ENCODE measurements around the gene CORO7. TPM values are rescaled to one million over a fixed set of nuclear protein-coding genes. Genes with fewer than 3 reads are reported as not detected.

The CORO7 gene
- total RNA-seq, 1 experiment from 2014 or later, result 18.9 TPM

DNA sequence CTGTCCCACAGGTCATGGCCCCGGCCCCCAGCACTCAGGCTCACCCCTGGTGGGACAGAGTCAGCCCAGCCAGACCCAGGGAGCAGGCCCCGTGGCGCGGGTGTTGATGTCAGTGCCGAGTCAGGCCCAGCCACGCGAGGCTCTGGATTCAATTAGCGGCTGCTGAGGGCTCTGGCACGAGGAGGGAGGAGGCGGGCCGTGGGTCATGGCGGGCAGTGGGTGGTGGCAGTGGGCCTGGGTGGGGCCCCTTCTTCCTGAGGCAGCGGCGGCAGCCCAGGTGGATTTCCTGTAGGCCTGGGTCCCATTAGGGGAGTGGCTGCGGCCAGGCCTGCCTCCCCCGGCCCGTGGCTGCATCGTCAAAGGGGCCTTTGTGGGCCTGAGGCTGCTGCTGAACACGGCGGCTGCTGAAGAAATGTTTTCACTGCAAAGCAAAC is 31.9 kb downstream of the CORO7 start:
- no peak for DNase-seq (ENCODE audit: low read depth)

DNA sequence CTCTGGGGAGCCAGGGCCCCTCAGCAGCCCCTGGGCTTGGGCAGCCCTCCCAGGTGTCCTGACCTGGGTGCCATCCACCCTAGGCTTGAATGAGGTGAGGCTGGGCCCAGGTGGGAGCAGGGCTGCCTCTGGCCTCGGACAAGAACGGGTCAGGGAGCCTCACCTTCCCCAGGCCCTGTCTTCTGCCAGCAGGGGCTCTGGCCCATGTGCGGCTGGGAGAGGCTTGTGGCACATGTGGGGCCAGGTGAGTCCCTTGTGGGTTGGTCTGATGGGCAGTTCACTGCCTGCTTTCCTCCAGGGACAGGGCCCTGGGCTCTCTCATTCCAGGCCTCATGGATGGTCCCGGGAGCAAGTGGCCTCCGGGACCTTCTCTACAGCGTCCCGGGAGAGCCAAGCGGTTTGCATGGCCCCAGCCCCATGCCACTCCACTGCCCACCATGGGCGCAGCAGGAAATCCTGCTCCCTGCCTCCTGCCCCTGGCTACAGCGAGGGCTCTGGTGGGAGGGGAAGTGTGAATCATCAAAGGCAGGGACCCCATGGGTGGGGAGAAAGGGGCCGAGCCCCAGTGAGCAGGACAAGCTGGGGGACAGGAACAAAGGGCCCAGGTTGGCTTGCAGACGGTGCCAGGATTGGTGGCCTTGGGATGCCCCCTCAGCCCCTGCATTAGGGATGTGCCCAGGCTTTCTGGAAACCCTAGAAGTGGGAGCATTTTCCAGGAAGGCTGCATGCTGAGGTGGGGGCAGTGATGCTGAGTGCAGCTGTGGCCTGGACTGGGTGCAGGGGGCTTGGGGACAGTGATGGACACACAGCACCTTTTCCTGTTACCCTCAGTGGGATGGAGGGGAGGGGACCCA is 32.6 kb downstream of the CORO7 start:
- no peak for DNase-seq (ENCODE audit: low read depth)

DNA sequence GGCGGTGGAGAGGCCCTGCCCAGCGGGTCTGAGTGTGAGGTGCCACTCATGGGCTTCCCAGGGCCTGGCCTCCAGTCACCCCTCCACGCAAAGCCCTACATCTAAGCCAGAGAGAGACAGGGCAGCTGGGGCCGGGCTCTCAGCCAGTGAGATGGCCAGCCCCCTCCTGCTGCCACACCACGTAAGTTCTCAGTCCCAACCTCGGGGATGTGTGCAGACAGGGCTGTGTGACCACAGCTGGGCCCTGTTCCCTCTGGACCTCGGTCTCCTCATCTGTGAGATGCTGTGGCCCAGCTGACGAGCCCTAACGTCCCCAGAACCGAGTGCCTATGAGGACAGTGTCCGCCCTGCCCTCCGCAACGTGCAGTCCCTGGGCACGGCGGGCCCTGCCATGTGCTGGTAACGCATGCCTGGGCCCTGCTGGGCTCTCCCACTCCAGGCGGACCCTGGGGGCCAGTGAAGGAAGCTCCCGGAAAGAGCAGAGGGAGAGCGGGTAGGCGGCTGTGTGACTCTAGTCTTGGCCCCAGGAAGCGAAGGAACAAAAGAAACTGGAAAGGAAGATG is 33.5 kb downstream of the CORO7 start:
- DNase-seq (ENCODE audit: low read depth), result no peak

DNA sequence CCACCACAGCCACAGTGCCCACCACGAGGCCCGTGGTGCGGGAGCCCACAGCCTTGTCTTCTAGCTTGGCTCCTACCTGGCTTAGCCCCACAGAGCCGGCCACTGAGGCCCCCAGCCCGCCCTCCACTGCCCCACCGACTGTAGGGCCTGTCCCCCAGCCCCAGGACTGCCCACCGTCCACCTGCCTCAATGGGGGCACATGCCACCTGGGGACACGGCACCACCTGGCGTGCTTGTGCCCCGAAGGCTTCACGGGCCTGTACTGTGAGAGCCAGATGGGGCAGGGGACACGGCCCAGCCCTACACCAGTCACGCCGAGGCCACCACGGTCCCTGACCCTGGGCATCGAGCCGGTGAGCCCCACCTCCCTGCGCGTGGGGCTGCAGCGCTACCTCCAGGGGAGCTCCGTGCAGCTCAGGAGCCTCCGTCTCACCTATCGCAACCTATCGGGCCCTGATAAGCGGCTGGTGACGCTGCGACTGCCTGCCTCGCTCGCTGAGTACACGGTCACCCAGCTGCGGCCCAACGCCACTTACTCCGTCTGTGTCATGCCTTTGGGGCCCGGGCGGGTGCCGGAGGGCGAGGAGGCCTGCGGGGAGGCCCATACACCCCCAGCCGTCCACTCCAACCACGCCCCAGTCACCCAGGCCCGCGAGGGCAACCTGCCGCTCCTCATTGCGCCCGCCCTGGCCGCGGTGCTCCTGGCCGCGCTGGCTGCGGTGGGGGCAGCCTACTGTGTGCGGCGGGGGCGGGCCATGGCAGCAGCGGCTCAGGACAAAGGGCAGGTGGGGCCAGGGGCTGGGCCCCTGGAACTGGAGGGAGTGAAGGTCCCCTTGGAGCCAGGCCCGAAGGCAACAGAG is 34.2 kb downstream of the CORO7 start:
- no peak for DNase-seq (ENCODE audit: low read depth)

DNA sequence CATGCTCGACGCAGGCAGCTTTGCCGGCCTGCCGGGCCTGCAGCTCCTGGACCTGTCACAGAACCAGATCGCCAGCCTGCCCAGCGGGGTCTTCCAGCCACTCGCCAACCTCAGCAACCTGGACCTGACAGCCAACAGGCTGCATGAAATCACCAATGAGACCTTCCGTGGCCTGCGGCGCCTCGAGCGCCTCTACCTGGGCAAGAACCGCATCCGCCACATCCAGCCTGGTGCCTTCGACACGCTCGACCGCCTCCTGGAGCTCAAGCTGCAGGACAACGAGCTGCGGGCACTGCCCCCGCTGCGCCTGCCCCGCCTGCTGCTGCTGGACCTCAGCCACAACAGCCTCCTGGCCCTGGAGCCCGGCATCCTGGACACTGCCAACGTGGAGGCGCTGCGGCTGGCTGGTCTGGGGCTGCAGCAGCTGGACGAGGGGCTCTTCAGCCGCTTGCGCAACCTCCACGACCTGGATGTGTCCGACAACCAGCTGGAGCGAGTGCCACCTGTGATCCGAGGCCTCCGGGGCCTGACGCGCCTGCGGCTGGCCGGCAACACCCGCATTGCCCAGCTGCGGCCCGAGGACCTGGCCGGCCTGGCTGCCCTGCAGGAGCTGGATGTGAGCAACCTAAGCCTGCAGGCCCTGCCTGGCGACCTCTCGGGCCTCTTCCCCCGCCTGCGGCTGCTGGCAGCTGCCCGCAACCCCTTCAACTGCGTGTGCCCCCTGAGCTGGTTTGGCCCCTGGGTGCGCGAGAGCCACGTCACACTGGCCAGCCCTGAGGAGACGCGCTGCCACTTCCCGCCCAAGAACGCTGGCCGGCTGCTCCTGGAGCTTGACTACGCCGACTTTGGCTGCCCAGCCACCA is 35.1 kb downstream of the CORO7 start:
- no peak for DNase-seq (ENCODE audit: low read depth)

DNA sequence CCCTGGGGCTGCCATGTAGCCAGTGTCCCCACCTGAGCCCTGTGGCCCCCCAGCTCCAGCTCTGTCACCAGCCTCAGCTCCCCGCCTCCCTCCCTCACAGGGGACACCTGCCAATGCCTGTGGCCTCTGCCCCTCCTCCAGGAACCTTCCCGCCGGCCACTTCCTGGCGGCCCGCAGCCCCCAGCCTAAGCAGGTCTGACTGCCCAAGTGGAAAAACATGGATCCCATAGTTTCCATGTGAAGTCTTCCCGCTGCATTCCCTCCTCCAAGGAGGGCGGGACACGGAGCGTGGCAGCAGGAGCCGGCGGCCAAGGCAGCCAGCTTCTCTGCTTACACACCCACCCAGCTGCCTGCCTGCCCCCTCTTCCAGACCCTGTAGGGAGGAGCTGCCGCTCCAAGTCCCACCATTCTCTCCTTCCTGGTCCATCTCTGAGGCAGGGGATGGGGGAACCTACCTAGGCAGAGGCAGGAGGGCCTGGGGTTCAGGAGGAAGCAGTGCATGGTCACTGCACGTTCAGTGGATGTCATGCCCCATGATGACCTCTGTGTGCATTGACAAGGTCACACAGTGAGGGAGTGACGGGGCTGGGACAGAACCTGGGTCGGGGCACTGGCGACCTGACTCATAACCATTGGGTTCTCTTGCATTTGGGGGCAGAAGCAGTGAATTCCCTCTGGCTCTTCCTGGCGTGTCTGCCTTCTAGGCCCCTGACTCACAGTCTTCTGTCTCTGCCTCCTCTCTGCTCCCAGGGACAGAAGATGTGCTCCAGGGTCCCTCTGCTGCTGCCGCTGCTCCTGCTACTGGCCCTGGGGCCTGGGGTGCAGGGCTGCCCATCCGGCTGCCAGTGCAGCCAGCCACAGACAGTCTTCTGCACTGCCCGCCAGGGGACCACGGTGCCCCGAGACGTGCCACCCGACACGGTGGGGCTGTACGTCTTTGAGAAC is 36.0 kb downstream of the CORO7 start:
- DNase-seq (ENCODE audit: low read depth), result no peak

DNA sequence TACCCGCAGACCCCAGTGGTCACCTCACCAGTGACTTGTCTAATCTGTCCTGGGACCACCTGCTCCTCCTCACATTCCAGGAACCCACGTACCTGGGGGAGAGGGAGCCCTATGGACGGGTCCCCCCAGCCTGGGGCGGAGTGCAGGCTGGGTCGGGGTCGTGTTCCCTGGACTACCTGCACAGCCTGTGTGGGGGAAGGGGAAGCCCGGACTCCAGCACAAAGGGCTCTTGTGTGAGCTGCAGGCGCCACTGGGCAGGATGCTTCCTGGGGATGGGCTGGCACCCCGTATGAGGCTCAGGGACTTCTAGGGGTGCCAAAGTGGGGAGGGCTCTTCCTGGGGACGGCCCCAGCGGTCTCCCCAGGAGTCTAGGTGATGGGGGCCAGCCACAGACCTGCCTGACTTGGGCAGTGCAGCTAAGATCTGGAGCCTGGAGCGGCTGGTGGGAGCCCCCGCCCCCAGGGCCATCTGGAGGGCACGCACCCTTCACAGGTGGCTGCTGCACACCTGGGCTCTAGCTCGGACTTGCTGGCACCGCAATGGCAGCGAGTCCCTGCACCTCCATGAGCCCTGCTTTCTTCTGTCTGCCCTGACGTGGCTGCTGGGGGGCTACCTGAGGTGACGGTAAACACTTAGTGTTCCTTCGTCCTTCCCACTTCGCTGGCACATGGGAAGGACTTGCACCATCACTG is 37.3 kb downstream of the CORO7 start:
- no peak for DNase-seq (ENCODE audit: low read depth)

DNA sequence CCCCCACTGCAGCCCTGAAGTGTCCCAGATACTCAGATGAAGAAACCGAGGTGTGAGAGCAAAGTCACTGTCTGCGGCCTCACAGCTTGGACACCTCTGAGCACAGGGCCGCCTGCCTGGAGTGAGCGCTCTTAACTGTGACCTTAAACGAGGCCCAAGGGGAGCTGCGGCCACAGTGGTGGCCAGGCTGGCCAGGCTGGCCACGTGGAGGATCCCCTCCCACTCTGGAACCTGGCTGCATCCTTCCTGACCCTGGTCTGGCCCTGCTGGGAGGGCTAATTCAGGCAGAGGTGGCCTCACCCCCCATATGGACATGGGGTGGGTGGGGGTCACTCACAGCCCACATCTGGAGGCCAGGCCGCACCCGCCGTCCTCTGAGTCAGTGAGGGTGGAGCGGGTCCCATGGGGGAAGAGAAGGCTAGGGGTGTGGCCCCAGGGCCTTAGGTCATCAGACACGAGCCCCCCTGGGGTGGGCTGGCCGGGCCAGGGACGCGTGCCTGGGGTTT is 38.2 kb downstream of the CORO7 start:
- DNase-seq (ENCODE audit: low read depth), result no peak

DNA sequence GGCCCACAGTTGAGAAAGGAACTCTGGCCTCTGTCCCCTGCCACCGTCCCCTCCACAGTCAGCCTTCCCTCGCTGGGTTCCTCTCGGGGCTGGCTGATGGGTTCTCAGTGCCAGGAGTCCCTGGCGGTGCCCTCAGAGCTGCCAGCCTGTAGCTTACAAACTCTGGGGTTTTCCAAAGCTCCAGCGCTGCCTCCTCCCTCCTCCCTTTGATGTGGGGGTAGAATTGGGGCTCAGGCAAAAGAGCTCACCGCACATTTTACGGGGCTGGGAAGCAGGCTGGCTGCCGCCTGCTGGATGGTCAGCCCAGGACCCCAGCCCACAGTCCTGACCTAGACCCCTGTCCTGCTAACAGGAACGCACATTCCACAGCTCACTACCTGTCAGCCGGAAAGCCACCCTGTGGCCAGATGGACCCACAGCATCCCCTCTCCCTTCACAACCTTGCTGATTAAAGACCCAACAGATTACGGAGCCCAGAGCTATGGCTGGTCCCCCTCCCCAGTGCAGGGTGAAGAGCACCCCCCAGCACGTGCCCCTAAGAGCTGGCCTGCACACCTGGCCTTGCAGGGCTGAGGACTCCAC is 38.7 kb downstream of the CORO7 start:
- DNase-seq (ENCODE audit: low read depth), result no peak

DNA sequence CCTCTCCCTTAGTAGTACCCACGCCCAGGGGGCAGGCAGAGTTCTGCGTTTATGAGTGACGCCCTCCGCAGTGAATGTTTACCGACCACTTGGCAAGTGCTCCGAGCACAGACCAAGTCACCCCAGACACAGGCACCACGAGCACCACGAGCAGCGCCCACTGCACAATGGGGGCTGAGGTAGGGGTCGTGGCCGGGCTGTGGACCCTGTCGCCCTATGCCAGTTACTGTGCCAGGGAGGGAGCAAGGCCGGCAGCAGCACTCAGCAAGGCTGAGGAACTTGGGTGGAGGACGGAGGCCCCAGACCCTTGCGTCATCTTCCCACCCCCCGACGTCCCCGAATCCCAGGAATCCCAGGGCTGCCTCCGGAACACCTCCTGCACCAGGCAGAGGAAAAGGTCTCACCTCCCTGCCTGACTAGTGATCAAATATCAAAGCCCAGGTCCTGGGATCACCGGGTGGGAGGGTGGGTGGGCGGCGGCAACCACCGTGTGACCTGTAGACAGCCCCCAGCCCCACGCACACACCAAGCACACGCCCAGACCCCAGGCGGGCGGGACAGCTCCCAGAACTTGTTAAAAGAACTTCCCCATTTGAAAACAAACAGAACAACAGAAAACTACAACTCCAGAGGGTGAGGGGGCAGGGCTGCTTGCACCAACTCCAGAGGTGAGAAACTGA is 39.4 kb downstream of the CORO7 start:
- DNase-seq (ENCODE audit: low read depth), result no peak

DNA sequence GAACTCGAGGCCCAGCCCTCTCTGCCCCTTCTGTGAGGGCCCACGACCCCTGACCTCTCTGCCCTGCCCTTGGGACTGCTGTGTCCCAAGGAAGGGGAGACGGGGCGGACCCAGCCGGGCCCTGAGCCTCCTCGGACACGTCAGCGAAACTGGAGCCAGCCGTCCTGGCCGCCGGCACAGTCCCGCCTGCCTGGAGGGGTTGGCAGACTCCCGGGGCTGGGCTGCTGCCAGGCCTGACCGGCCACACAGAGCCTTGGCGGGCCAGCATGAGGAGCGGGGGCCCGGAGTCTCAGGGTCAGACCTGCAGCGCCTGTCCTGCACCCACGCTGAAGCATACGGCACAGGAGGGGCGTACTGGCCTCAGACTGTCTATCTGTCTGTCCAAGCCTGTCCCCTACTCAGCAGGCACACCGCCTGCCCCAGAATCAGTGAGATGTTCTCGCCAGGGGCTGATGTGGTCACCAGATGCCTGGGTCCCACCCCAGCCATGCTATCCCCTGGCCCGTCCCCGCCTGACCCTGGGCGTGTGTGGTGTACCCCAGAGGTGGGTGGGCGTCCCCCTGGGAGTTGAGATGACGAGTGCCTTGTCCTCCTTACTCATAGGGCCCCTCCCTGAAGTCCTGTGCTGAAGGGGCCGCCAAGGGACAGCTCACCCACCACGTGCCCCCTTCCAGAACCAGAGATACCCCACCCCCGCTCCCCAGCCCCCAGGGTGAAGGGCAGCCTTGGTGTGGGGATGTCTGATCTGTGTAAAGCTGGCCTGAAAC is 40.1 kb downstream of the CORO7 start:
- no peak for DNase-seq (ENCODE audit: low read depth)

DNA sequence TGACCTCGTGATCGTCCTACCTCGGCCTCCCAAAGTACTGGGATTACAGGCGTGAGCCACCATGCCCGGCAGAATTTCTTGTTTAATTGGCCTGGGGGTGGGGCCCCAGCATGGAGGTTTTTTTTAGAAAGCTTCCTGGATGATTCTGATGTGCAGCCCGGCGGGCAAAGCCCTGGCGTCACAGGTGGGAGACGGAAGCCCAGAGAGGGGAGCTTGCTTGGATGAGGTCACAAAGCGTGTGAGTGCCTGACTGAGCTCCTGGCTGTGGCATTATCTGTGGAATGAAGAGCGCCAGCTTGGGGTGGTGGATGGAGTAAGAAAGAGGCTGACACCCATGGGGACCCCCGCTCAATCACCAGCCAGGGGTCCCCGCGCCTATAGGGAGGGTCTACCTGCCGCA is 40.7 kb downstream of the CORO7 start:
- no peak for DNase-seq (ENCODE audit: low read depth)

DNA sequence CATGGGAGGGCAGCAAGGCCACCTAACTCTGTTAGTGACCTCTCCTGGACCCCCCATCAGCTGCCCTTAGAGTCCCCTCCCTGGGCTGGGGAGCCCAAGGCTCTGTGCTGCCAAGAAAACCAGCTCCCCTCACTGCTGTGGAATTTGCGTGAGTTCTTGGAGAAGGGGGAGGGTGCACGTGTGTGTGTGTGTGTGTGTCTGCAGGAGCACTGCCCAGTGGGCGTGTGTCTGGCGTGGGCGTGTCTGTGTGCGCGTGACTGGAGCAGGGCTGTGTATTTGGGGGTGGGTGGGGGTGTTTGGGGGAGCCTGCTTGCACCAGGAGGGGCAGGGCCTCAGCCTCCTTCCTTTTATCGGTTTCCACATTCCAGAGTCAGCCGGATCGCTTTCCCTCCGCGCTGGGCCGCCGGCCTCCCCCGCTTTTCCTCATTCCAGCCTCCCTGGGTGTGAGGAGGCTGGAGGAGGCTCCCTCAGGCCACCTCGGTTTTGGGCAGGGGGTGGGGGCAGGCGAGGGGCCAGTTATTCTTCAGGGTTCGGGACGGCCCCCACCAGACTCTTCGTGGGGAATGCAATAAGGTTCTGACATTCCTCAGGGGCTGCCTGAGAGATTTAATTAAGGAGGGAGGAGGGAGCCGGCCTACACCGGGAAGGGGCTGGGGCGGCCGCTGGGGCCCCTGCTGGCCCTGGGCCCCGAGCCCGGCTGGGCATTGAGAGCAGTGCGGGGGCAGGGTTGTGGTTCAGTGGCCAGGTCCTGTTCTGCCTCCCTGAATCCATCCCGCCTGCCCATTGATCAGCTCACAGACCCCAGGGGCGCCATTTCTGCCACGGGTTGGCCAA is 42.3 kb downstream of the CORO7 start:
- DNase-seq (ENCODE audit: low read depth), result peak; percentile 77

DNA sequence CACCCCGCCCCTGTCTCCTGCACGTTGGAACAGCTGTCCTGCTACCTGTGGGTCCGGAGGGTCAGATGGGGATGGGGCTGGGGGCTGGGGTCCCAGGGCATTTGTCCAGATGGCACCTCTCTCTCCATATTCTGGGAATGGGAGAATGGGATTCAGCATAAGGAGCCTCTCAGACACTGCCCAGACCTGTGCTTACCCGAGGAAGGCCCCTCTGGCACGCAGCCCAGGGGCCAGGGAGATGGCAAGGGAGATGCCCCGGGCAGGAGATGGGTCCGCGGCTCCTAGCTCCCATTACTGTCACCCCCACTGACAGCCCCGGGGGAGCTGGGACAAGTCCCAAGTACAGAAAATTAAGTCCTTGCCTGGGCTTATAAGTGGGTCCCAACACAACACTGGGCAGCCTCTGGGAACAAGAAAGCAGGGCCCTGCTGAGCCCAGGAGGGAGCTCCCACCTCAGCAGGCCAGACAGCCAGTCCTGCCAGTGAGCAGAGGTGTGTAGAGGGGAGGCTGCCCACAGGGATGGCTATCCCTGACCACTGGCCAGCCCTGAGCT is 43.0 kb downstream of the CORO7 start:
- peak; percentile 61 for DNase-seq (ENCODE audit: low read depth)

DNA sequence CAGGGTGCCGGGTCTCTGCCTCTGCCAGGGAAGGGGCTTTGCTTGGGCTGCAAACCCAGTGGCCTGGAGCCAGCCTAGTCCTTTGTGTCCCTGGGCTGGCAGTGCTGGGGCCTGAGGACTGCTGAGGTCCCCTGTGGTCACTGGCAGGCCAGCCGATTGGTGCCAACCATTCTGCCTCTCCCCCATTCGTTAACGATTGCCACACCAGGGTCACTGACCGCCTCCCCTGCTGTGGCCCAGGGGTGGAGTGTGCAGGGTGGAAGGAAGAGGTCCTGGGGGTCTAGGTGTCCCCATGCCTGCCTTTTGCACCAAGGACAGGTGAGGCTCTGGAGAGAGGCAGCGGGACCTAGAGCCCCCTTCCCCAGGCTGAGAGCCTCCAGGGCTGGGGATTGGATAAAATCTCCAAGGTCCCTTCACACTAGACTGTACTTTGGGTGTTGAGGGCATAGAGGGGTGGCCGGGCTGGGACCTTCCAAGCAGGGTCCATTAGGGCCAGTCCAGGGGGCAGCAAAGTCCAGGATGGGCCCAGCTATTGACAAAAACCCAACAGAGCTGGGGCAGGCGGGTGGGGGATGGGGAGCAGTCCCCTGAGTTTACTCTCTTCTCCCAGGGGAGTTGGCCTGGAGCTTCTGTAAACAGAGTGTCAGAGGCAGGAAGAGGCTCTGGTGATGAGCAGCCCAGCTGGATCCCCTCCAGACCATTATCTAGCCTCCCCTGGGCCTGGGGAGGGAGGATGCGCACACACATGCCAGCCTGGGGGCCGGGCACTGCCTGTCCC is 43.6 kb downstream of the CORO7 start:
- DNase-seq (ENCODE audit: low read depth), result peak; percentile 87
